Kidney capillary endothelial cell (primary cell): ENCODE measurements around the gene IFT43.
A peak's percentile ranks its signal among the peaks of the same experiment; 100 is the strongest.

ENCODE experiments used
- DNase-seq: peaks from one replicate; pipeline ENCODE4 v3.0.0-alpha.2; 2018; ENCODE audit warnings: low spot score

Gene IFT43

GRCh38 chr14:75985618-75986438, at the start of gene IFT43:
Gene IFT43 (plus strand): TSS chr14:75985763. CDS start chr14:75985787, 24 bp downstream.
- DNase-seq = peak; percentile 63

GRCh38 chr14:75939200-75939599, 46.4 kb upstream of the IFT43 start:
- DNase-seq = no peak

- DNase-seq = no peak
Measured at GRCh38 chr14:75941030-75941429, 44.5 kb upstream of the IFT43 start.

GRCh38 chr14:75944607-75945241, 40.8 kb upstream of the IFT43 start:
- DNase-seq = no peak

GRCh38 chr14:75946785-75947184, 38.8 kb upstream of the IFT43 start:
- DNase-seq = no peak

GRCh38 chr14:75952489-75952888, 33.1 kb upstream of the IFT43 start:
- no peak for DNase-seq

- no peak for DNase-seq
Measured at GRCh38 chr14:75959031-75959430, 26.5 kb upstream of the IFT43 start.

- DNase-seq = no peak
Measured at GRCh38 chr14:75960231-75960630, 25.3 kb upstream of the IFT43 start.

- no peak for DNase-seq
Measured at GRCh38 chr14:75961662-75962061, 23.9 kb upstream of the IFT43 start.

GRCh38 chr14:75967866-75968265, 17.7 kb upstream of the IFT43 start:
- no peak for DNase-seq

- DNase-seq = no peak
Measured at GRCh38 chr14:75968456-75968855, 17.1 kb upstream of the IFT43 start.

GRCh38 chr14:75969126-75969525, 16.4 kb upstream of the IFT43 start:
- no peak for DNase-seq

GRCh38 chr14:75969891-75970290, 15.7 kb upstream of the IFT43 start:
- no peak for DNase-seq

- no peak for DNase-seq
Measured at GRCh38 chr14:75970989-75971388, 14.6 kb upstream of the IFT43 start.

- DNase-seq = no peak
Measured at GRCh38 chr14:75971509-75971908, 14.1 kb upstream of the IFT43 start.

- peak; percentile 39 for DNase-seq
Measured at GRCh38 chr14:75972801-75973421, 12.7 kb upstream of the IFT43 start.

GRCh38 chr14:75976826-75977581, 8.6 kb upstream of the IFT43 start:
- DNase-seq = no peak

GRCh38 chr14:75977582-75977943, 8.0 kb upstream of the IFT43 start:
- DNase-seq = no peak

- no peak for DNase-seq
Measured at GRCh38 chr14:75978249-75978731, 7.3 kb upstream of the IFT43 start.

- DNase-seq = no peak
Measured at GRCh38 chr14:75979071-75979571, 6.4 kb upstream of the IFT43 start.

GRCh38 chr14:75979648-75980565, 5.7 kb upstream of the IFT43 start:
- DNase-seq = no peak
